ENCODE data around the gene SERPINI1.

The SERPINI1 gene

GRCh38 chr3:167735233-167736138, at the start of gene SERPINI1:
Gene SERPINI1, plus strand, starts transcription at chr3:167735721. Its CDS starts 53,408 bp downstream, at chr3:167789129.
- no peak for TF ChIP-seq CTCF (IDR thresholded peaks at IDR 0.05; ENCODE audit: insufficient read depth, low read depth, low read length, missing control alignments)
- peak within 1 kb of the TSS; percentile 89 for H3K4me3 ChIP-seq (ENCODE audit: low read depth, low read length)
- DNase-seq (ENCODE audit: low read depth), result peak; percentile 89

- TF ChIP-seq CTCF (IDR thresholded peaks at IDR 0.05; ENCODE audit: insufficient read depth, low read depth, low read length, missing control alignments), result no peak
- H3K4me3 ChIP-seq (ENCODE audit: low read depth, low read length), result no peak overlapping the region
- DNase-seq (ENCODE audit: low read depth), result peak; percentile 89
Measured at GRCh38 chr3:167691366-167691765, 44.2 kb upstream of the SERPINI1 start.

GRCh38 chr3:167694121-167694520, 41.4 kb upstream of the SERPINI1 start:
- no peak for TF ChIP-seq CTCF (IDR thresholded peaks at IDR 0.05; ENCODE audit: insufficient read depth, low read depth, low read length, missing control alignments)
- no peak for DNase-seq (ENCODE audit: low read depth)
- H3K4me3 ChIP-seq (ENCODE audit: low read depth, low read length), result no peak overlapping the region

- H3K4me3 ChIP-seq (ENCODE audit: low read depth, low read length), result no peak overlapping the region
- no peak for TF ChIP-seq CTCF (IDR thresholded peaks at IDR 0.05; ENCODE audit: insufficient read depth, low read depth, low read length, missing control alignments)
- DNase-seq (ENCODE audit: low read depth), result no peak
Measured at GRCh38 chr3:167700046-167700445, 35.5 kb upstream of the SERPINI1 start.

GRCh38 chr3:167700926-167701325, 34.6 kb upstream of the SERPINI1 start:
- H3K4me3 ChIP-seq (ENCODE audit: low read depth, low read length), result no peak overlapping the region
- DNase-seq (ENCODE audit: low read depth), result no peak
- TF ChIP-seq CTCF (IDR thresholded peaks at IDR 0.05; ENCODE audit: insufficient read depth, low read depth, low read length, missing control alignments), result no peak

- H3K4me3 ChIP-seq (ENCODE audit: low read depth, low read length), result no peak overlapping the region
- no peak for DNase-seq (ENCODE audit: low read depth)
- no peak for TF ChIP-seq CTCF (IDR thresholded peaks at IDR 0.05; ENCODE audit: insufficient read depth, low read depth, low read length, missing control alignments)
Measured at GRCh38 chr3:167705840-167706239, 29.7 kb upstream of the SERPINI1 start.

Data from GM12865 (cell line).